ENCODE results near the gene CHI3L2.
"Not testable (repeated sequence)": the region's sequence is repeated elsewhere in the genome, so short reads cannot be mapped to it uniquely, and the experiment has no call there.

Gene CHI3L2

GRCh38 chr1:111211921-111212320, 15.6 kb upstream of the CHI3L2 start:
- no peak overlapping the region for H3K27ac ChIP-seq (ENCODE audit: low read depth in 2 of 2, low read length in 2 of 2)
- no peaks in the 10 kb centered on the region for H3K36me3 ChIP-seq (ENCODE audit: control insufficient read depth in 2 of 2, insufficient read depth in 2 of 2, low read length in 2 of 2)
- no peak overlapping the region for H3K4me3 ChIP-seq (ENCODE audit: low read length in 2 of 2)
- H3K9ac ChIP-seq (ENCODE audit: low read depth in 1 of 2, low read length in 2 of 2), result no peak overlapping the region
- no peaks in the 10 kb centered on the region for H3K27me3 ChIP-seq (ENCODE audit: control insufficient read depth in 2 of 2, insufficient read depth in 2 of 2, low read length in 2 of 2)
- H3K4me1 ChIP-seq (ENCODE audit: control insufficient read depth in 2 of 2, insufficient read depth in 2 of 2, low read length in 2 of 2), result peaks cover 5 to 8% of the 10 kb centered on the region in 2 donors
- H3K9me3 ChIP-seq (ENCODE audit: control insufficient read depth in 2 of 2, low read length in 2 of 2), result no peaks in the 10 kb centered on the region

- Histone ChIP-seq H3K4me3 (ENCODE audit: low read length in 2 of 2) (no peak overlapping the region), H3K36me3 (ENCODE audit: control insufficient read depth in 2 of 2, insufficient read depth in 2 of 2, low read length in 2 of 2) (no peaks in the 10 kb centered on the region), H3K4me1 (ENCODE audit: control insufficient read depth in 2 of 2, insufficient read depth in 2 of 2, low read length in 2 of 2) (peaks cover 5 to 8% of the 10 kb centered on the region in 2 donors), H3K27ac (ENCODE audit: low read depth in 2 of 2, low read length in 2 of 2) (no peak overlapping the region), H3K9me3 (ENCODE audit: control insufficient read depth in 2 of 2, low read length in 2 of 2) (no peaks in the 10 kb centered on the region), H3K27me3 (ENCODE audit: control insufficient read depth in 2 of 2, insufficient read depth in 2 of 2, low read length in 2 of 2) (no peaks in the 10 kb centered on the region), H3K9ac (ENCODE audit: low read depth in 1 of 2, low read length in 2 of 2) (no peak overlapping the region)
Observed at GRCh38 chr1:111212634-111213335, 14.7 kb upstream of the CHI3L2 start.

DNA sequence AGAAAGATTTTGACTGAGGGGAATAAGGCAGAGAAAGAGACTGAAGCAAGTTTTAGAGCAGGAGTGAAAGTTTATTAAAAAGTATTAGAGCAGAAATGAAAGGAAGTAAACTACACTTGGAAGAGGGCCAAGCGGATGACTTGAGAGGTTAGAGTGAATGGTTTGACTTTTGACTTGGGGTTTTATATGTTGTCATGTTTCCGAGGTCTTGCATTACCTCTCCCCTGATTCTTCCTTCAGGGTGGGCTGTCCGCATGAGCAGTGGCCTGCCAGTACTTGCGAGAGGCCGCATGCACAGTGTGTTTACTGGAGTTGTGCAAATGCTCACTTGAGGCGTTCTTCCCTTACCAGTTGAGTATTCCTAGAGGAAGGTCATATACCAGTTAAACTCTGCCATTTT, 14.1 kb upstream of the CHI3L2 start:
- H3K27me3 ChIP-seq (ENCODE audit: control insufficient read depth in 2 of 2, insufficient read depth in 2 of 2, low read length in 2 of 2), result no peaks in the 10 kb centered on the region
- no peak overlapping the region for H3K4me3 ChIP-seq (ENCODE audit: low read length in 2 of 2)
- no peaks in the 10 kb centered on the region for H3K36me3 ChIP-seq (ENCODE audit: control insufficient read depth in 2 of 2, insufficient read depth in 2 of 2, low read length in 2 of 2)
- H3K9ac ChIP-seq (ENCODE audit: low read depth in 1 of 2, low read length in 2 of 2), result no peak overlapping the region
- no peaks in the 10 kb centered on the region for H3K9me3 ChIP-seq (ENCODE audit: control insufficient read depth in 2 of 2, low read length in 2 of 2)
- peak overlapping the region in 1 of 2 donors; percentile 9 for H3K27ac ChIP-seq (ENCODE audit: low read depth in 2 of 2, low read length in 2 of 2)
- peaks cover 5 to 8% of the 10 kb centered on the region in 2 donors for H3K4me1 ChIP-seq (ENCODE audit: control insufficient read depth in 2 of 2, insufficient read depth in 2 of 2, low read length in 2 of 2)

DNA sequence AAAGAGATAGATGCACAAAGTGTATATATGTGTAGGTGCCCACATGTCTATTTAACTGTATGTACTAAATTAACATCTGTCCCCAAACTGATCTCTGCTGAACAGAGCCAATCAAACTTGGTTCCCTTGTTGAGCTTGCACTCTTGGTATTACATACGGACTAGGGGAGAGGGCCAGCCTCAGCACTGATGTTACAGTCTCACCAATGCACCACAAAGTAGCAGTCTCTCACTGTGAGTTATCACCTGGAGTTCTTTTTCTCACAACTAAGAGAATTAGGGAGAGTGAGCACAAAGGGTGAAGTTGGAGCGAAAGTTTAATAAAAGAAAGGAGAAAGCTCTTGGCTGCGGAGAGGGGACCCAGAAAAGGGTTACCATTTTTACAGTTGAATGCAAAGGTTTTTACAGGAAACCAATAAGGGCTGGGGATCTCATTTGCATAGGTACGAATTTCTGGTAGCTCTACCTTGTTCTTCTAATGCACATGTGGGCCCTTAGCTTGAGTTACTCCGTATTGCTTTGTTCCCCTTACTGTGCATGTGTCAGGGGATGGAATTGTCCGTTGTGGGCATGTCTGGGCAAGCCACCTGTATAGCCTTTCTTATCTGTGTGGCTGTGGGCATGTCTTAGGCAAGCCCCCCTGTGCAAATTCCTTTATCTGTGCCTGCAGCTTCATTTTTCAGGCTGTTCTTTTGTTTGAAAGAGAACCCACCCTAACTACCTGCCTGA, 13.3 kb upstream of the CHI3L2 start:
- H3K27me3 ChIP-seq (ENCODE audit: control insufficient read depth in 2 of 2, insufficient read depth in 2 of 2, low read length in 2 of 2), result no peaks in the 10 kb centered on the region
- H3K9me3 ChIP-seq (ENCODE audit: control insufficient read depth in 2 of 2, low read length in 2 of 2), result no peaks in the 10 kb centered on the region
- H3K4me3 ChIP-seq (ENCODE audit: low read length in 2 of 2), result no peak overlapping the region
- no peak overlapping the region for H3K9ac ChIP-seq (ENCODE audit: low read depth in 1 of 2, low read length in 2 of 2)
- H3K4me1 ChIP-seq (ENCODE audit: control insufficient read depth in 2 of 2, insufficient read depth in 2 of 2, low read length in 2 of 2), result peaks cover 5 to 8% of the 10 kb centered on the region in 2 donors
- H3K27ac ChIP-seq (ENCODE audit: low read depth in 2 of 2, low read length in 2 of 2), result peak overlapping the region; percentile 41 to 69
- H3K36me3 ChIP-seq (ENCODE audit: control insufficient read depth in 2 of 2, insufficient read depth in 2 of 2, low read length in 2 of 2), result no peaks in the 10 kb centered on the region

DNA sequence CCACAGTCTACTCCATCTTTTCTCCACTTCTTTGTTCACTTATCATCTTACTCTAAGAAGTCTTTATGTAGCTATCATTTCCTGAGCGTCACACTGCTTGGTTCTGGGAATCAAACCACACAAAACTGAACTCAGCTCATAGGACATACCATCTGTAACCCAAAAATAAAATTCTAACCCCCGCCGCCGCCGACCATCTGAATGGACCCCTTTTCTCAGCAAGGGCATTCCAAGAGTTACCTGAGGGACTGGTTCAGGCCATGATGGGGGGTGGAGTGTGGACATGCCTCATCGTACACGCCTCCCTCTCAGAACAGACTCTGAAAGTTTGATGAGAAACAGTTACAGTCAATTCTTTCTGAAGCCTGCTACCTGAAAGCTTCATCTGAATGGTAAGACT, 12.6 kb upstream of the CHI3L2 start:
- no peaks in the 10 kb centered on the region for H3K27me3 ChIP-seq (ENCODE audit: control insufficient read depth in 2 of 2, insufficient read depth in 2 of 2, low read length in 2 of 2)
- H3K4me1 ChIP-seq (ENCODE audit: control insufficient read depth in 2 of 2, insufficient read depth in 2 of 2, low read length in 2 of 2), result peaks cover 5 to 12% of the 10 kb centered on the region in 2 donors
- H3K9me3 ChIP-seq (ENCODE audit: control insufficient read depth in 2 of 2, low read length in 2 of 2), result no peaks in the 10 kb centered on the region

GRCh38 chr1:111215285-111215684, 12.2 kb upstream of the CHI3L2 start:
- Histone ChIP-seq H3K27ac (ENCODE audit: low read depth in 2 of 2, low read length in 2 of 2) (peak overlapping the region; percentile 41 to 69), H3K4me1 (ENCODE audit: control insufficient read depth in 2 of 2, insufficient read depth in 2 of 2, low read length in 2 of 2) (peaks cover 8 to 15% of the 10 kb centered on the region in 2 donors)

More for the DNA sequence above, 12.6 kb upstream of the CHI3L2 start:
- Histone ChIP-seq H3K4me3 (ENCODE audit: low read length in 2 of 2) (no peak overlapping the region), H3K36me3 (ENCODE audit: control insufficient read depth in 2 of 2, insufficient read depth in 2 of 2, low read length in 2 of 2) (no peaks in the 10 kb centered on the region), H3K27ac (ENCODE audit: low read depth in 2 of 2, low read length in 2 of 2) (peak overlapping the region; percentile 41 to 69), H3K9ac (ENCODE audit: low read depth in 1 of 2, low read length in 2 of 2) (no peak overlapping the region)

DNA sequence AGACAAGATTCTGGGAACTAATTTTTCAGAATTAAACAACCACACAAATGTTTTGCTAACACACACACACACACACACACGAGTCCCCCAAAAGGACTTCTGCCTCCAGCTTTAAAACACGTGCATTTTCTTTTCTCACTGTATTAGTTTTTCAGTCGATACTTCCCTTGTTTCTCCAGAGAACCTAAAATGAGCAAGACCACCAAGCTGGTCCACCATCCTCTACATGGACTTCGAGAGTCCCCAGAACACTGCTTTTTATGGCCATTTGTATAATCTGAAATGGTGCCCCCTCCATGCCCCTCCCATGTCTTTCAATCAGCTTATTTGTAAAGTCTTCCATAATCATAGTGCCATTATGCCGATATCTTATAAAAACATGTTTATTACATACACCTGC, 10.8 kb upstream of the CHI3L2 start:
- Histone ChIP-seq H3K9ac (ENCODE audit: low read depth in 1 of 2, low read length in 2 of 2) (no peak overlapping the region), H3K27ac (ENCODE audit: low read depth in 2 of 2, low read length in 2 of 2) (peak overlapping the region in 1 of 2 donors; percentile 69), H3K4me3 (ENCODE audit: low read length in 2 of 2) (no peak overlapping the region), H3K36me3 (ENCODE audit: control insufficient read depth in 2 of 2, insufficient read depth in 2 of 2, low read length in 2 of 2) (no peaks in the 10 kb centered on the region), H3K27me3 (ENCODE audit: control insufficient read depth in 2 of 2, insufficient read depth in 2 of 2, low read length in 2 of 2) (no peaks in the 10 kb centered on the region), H3K4me1 (ENCODE audit: control insufficient read depth in 2 of 2, insufficient read depth in 2 of 2, low read length in 2 of 2) (peaks cover 18 to 23% of the 10 kb centered on the region in 2 donors), H3K9me3 (ENCODE audit: control insufficient read depth in 2 of 2, low read length in 2 of 2) (no peaks in the 10 kb centered on the region)

More at GRCh38 chr1:111215285-111215684, 12.2 kb upstream of the CHI3L2 start:
- H3K4me3 ChIP-seq (ENCODE audit: low read length in 2 of 2), result peak overlapping the region in 1 of 2 donors; percentile 32
- H3K9me3 ChIP-seq (ENCODE audit: control insufficient read depth in 2 of 2, low read length in 2 of 2); H3K36me3 ChIP-seq (ENCODE audit: control insufficient read depth in 2 of 2, insufficient read depth in 2 of 2, low read length in 2 of 2); H3K27me3 ChIP-seq (ENCODE audit: control insufficient read depth in 2 of 2, insufficient read depth in 2 of 2, low read length in 2 of 2); H3K9ac ChIP-seq (ENCODE audit: low read depth in 1 of 2, low read length in 2 of 2): not testable (repeated sequence)

DNA sequence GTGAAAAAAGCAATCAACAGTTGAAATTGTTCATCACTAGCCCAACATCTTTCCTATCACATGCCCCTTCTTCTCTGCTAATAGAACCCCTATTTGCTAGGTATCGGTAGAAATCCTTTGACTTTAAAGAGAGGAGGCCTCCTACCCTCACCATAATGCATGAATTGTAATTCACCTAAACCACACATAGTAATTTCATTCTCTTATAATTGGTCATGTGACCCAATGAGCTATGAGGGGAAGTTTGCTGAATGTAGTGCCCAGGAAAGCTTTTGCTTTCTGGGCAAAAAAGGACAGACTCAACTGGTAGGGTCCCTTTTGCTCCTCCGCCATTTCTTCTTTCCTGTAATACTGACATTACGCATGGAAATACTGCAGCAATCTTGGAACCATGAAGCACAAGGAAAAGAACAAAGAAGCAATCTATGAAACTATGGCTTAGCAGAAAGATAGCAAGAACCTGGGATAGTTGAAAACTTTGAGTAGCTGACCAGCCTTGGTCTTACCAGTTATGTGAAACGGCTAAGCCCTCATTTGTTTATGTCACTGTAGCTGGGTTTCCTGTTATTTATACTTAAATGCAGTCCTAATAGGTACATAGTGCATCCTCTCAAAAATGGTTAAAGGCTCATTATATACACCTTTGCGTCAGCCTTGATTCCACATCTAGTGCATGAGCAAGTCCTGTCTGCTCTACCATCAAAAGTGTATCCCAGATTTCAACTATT, 10.2 kb upstream of the CHI3L2 start:
- Histone ChIP-seq H3K27me3 (ENCODE audit: control insufficient read depth in 2 of 2, insufficient read depth in 2 of 2, low read length in 2 of 2) (no peaks in the 10 kb centered on the region), H3K4me1 (ENCODE audit: control insufficient read depth in 2 of 2, insufficient read depth in 2 of 2, low read length in 2 of 2) (peaks cover 21 to 29% of the 10 kb centered on the region in 2 donors), H3K9ac (ENCODE audit: low read depth in 1 of 2, low read length in 2 of 2) (no peak overlapping the region), H3K36me3 (ENCODE audit: control insufficient read depth in 2 of 2, insufficient read depth in 2 of 2, low read length in 2 of 2) (no peaks in the 10 kb centered on the region), H3K4me3 (ENCODE audit: low read length in 2 of 2) (no peak overlapping the region), H3K9me3 (ENCODE audit: control insufficient read depth in 2 of 2, low read length in 2 of 2) (no peaks in the 10 kb centered on the region), H3K27ac (ENCODE audit: low read depth in 2 of 2, low read length in 2 of 2) (peak overlapping the region in 1 of 2 donors; percentile 69)

DNA sequence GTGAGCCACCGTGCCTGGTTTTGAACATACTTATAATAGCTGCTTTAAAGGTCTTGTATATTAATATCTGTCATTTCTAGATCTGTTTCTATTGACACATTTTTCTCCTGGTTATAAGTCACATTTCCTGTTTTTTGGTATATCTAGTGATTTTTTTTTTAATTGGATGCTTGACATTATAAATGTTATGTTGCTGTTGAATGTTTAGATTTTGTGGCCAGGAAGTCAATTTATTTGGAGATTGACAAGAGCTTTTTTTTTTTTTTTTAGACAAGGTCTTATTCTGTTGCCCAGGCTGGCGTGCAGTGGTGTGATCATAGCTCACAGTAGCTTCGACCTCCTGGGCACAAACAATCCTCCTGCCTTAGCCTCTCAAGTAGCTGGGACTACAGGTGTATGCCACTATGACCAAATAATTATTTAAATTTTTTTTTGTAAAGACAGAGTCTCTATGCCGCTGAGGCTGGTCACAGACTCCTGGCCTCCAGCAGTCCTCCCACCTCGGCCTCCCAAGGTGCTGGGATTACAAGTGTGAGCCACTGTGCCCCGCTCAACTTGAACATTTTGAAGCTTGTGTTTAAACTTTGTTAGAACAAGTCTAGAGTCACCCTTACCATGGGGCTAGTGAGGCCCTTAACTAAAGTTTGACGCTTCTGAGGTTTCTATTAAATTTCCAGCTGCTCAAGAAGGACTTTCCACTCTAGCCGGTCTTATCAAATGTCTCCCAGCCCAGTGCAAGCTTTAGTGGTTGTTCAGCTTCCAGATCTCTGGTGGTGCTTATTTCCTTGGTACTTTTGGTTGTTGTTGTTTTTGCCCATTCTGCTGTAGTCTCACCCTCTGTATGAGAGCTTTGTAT, 8.6 kb upstream of the CHI3L2 start:
- peak overlapping the region in 1 of 2 donors; percentile 18 for H3K9ac ChIP-seq (ENCODE audit: low read depth in 1 of 2, low read length in 2 of 2)
- H3K4me3 ChIP-seq (ENCODE audit: low read length in 2 of 2), result no peak overlapping the region
- no peaks in the 10 kb centered on the region for H3K9me3 ChIP-seq (ENCODE audit: control insufficient read depth in 2 of 2, low read length in 2 of 2)
- H3K27ac ChIP-seq (ENCODE audit: low read depth in 2 of 2, low read length in 2 of 2), result peak overlapping the region in 1 of 2 donors; percentile 61
- no peaks in the 10 kb centered on the region for H3K36me3 ChIP-seq (ENCODE audit: control insufficient read depth in 2 of 2, insufficient read depth in 2 of 2, low read length in 2 of 2)
- no peaks in the 10 kb centered on the region for H3K27me3 ChIP-seq (ENCODE audit: control insufficient read depth in 2 of 2, insufficient read depth in 2 of 2, low read length in 2 of 2)
- peaks cover 25 to 29% of the 10 kb centered on the region in 2 donors for H3K4me1 ChIP-seq (ENCODE audit: control insufficient read depth in 2 of 2, insufficient read depth in 2 of 2, low read length in 2 of 2)
